GM21576 (cell line): ENCODE data around the gene STAC.
"Not testable (repeated sequence)": the region's sequence is repeated elsewhere in the genome, so short reads cannot be mapped to it uniquely, and the experiment has no call there.

ENCODE experiments used
- ATAC-seq: cut with Tn5 transposase; IDR thresholded peaks from one replicate; pipeline ENCODE4 v1.9.1; 2021; ENCODE audit warnings: mild to moderate bottlenecking, moderate library complexity; ENCODE audit not compliant: unreplicated experiment

The STAC gene

DNA sequence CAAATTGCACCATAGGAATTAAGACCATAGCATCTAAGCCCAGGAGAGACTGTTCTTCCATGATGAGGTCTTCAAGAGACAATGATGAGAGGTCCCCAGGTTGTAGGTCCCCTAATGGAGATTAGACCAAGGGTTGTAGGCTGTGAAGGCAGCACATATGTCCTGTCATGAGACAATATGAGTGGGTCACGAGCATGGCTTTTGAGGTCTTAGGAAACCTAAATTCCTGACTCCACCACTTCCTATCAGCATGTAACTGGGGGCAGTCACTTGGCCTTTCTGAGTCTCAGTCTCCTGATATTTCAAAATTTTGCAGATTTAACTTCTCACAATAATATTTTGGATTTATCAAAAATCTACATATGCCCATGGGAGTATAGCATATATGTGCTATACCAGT, 31.3 kb downstream of the STAC start:
- no peak for ATAC-seq

GRCh38 chr3:36416599-36416998, 36.3 kb downstream of the STAC start:
- no peak for ATAC-seq

- no peak for ATAC-seq
Observed at GRCh38 chr3:36417237-36417636, 36.9 kb downstream of the STAC start.

DNA sequence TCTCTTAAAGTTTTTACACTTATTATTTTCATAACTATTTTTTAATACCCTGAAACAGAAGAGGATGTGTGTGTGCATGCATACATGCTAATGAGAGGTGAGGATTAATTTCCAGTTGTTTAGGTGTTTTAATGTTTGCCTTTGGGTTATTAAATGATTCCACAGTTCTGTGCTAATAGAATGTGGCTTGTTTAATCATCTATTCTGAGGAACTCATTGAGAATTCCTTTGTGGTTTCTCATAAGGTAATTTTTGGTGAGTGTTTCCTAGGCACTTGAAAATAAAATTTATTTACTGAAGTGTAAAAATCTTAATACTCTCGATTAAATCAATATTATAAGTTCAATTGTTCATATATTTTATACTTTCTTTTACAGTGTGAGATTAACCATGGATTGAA, 38.0 kb downstream of the STAC start:
- ATAC-seq: no peak

- no peak for ATAC-seq
Observed at GRCh38 chr3:36428445-36428844, 48.1 kb downstream of the STAC start.

GRCh38 chr3:36429986-36430485, 49.7 kb downstream of the STAC start:
- ATAC-seq: no peak

DNA sequence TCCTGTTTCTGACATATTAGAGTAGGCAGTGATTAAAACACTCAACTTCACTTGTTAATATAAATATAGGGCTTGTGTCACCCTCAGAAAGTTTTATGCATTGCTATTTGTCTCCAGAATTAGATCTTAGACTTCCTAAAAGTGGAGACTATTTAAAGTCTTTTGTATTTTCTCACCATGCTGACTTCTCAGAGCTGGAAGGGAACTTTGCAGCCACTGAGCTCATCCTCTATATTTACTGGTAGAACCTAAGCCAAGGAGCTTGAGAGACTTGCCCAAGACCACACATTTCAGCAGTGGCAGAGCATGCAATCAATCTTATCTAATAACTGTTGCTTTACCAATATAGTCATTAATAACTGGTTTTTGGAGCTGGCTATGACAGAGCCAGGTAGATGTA, 53.2 kb downstream of the STAC start:
- no peak for ATAC-seq

GRCh38 chr3:36434687-36435426, 54.6 kb downstream of the STAC start:
- no peak for ATAC-seq

DNA sequence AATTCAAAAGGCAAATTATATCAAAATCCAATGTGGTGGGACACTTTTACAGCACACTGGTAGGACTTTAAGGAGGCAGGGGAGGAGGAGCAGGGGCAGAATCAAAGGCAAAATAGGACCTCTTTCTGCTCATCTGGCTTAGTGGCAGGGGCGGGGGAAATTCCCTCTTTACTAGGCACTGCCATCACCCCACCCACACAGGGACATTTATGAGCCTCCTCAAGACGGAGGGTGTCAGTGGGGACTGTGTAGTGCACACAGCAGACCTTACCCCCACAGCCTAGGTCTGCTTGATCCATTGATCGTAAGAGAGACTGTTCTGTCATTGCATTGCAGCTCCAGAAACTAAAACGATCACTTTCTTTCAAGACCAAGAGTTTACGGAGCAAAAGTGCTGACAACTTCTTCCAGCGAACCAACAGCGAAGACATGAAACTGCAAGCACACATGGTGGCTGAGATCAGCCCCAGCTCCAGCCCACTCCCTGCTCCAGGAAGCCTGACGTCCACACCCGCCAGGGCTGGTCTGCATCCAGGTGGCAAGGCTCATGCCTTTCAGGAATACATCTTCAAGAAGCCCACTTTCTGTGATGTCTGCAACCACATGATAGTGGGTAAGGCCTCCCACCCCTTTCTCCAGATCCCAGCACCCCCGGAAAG, 62.9 kb downstream of the STAC start:
- no peak for ATAC-seq

DNA sequence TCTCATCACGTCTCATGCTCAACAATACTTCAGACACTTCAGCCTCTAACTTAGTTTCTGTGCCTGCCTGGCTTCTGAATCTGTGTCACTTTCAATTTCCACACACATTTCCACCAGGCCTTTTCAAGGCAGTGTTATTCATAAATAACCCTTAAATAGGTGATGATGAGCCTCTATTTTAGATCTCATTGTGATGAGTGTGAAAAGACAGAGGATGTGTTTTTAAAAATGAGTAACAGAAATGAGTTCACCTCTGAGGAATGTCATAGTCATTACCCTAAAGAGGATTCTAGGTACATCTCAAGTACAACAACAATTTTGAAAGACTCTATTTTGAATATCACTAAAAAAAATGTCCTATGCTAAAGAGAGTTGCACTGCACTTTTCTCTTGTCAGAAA, 64.6 kb downstream of the STAC start:
- ATAC-seq: no peak

DNA sequence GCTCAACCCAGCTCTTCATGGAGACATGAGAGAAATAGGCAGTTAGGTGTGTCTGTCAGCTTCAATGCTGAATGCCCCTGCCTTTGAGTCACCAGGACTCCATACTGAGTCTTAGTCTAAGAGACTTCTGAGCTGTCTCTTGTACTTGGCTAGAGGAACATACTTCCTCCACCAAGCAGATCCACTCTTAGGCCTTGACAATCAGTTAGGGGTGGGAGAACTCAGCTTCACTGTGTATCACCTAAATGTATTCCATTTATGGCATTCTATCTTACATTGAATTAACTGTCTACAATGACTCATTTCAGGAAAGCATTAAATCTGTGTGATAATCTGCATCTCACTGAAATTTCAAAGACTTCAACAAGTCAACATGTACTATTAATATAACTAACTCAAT, 66.0 kb downstream of the STAC start:
- ATAC-seq: no peak

DNA sequence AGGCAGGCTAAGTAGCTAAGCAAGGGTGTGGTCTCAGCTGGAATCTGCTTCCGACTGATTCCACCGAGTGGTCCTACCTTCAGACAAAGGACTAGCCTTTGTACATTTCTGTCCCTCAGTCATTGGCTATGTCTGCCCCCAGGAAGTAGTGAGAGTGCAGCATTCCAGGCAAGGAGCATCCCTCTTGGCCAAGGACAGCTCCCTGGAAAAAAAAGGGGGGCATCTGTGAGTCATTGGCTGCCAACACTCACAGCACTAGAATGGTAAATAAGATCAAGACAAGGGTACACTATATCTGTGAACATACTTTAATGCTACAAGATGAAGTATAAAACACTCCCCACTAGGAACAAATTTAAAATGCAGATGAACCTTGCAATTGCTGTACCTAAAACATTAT, 66.8 kb downstream of the STAC start:
- no peak for ATAC-seq

GRCh38 chr3:36451816-36452215, 71.5 kb downstream of the STAC start:
- no peak for ATAC-seq

GRCh38 chr3:36453213-36453612, 72.9 kb downstream of the STAC start:
- not testable (repeated sequence) for ATAC-seq

DNA sequence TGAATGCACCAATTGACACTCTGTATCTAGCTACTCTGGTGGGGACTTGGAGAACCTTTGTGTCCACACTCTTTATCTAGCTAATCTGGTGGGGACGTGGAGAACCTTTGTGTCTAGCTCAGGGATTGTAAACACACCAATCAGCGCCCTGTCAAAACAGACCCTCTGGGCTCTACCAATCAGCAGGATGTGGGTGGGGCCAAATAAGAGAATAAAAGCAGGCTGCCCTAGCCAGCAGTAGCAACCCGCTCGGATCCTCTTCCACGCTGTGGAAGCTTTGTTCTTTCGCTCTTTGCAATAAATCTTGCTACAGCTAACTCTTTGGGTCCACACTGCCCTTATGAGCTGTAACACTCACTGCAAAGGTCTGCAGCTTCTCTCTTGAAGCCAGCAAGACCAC, 73.6 kb downstream of the STAC start:
- ATAC-seq: not testable (repeated sequence)

DNA sequence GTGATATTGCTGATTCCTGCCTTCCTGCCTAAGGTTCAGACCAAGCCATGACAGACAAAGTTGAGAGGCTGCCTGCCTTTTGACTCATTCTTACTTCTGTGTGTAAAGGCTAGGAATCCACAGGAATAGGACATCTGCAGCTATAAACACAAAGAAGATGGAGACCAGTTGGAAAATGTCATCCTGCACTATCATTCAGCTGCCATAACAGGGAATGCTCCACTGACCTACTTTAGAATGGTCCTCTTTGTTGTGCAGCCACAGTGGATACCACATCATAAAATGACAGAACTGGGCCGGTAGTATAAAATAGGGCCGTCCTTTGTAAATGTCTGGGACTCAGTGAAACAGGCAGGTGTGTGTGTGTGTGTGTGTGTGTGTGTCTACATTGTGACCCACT, 75.1 kb downstream of the STAC start:
- ATAC-seq: no peak

GRCh38 chr3:36456784-36457183, 76.5 kb downstream of the STAC start:
- no peak for ATAC-seq

- no peak for ATAC-seq
Observed at GRCh38 chr3:36457667-36458066, 77.4 kb downstream of the STAC start.

DNA sequence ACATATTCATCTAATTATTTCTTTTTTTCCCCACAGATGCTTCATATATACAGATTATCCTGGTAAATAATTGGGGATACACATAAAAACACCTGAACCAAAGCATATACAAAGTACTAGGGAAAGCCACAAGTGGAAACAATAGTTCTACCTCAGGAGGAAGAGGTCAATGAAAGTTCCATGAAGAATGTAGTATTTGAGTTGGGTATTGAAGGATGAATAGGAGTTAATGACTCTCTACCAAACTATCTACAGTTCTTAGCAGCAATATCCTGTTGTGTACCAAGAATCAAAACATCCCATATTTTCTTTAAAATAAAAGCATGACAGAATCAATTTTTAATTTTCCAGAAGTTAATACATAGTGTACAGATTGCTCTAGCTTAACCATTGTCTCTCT, 78.9 kb downstream of the STAC start:
- no peak for ATAC-seq

GRCh38 chr3:36461597-36461996, 81.3 kb downstream of the STAC start:
- no peak for ATAC-seq

GRCh38 chr3:36472045-36472444, 91.7 kb downstream of the STAC start:
- not testable (repeated sequence) for ATAC-seq

DNA sequence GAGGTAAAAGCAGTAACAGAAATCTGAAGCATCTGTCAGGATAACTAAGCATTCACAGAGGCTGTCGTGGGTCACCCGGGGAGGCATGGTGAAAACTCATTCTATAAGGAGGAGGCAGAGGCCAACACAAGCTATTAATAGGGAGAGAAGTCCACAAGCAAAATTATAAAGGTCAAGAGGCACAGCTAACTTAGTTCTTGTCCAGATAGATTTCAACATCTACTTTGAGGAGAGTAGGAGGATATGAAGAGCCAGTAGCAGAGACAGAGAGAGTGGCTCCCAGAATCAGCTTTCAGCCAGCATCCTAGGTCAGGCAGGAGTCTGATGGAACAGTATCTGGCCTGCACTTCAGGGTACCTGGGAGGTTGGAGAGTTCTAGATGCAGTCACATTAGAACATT, 95.3 kb downstream of the STAC start:
- no peak for ATAC-seq
